Tibial nerve (tissue), 4 donors: Measurements from ENCODE around the gene CCDC85B. TPM values are rescaled to one million over a fixed set of nuclear protein-coding genes. Genes with fewer than 3 reads are reported as not detected.

Source experiments
- DNase-seq, 2 donors: peaks; one replicate each; pipeline ENCODE4 v3.0.0-alpha.2; 2019; ENCODE audit warnings: low spot score in 2 of 2
- H3K27ac ChIP-seq, 4 donors: fragments of 200-600 bp; sonication (generic) in 3 of 4; one replicate each; pipeline ENCODE4 v1.5.1; 2017 to 2019; ENCODE audit warnings: mild to moderate bottlenecking in 1 of 4
- H3K27me3 ChIP-seq, 2 donors: fragments of 200-600 bp; sonication (generic) in 1 of 2; one replicate each; pipeline versions ENCODE4 v1.5.1 to v1.6.0; 2017 to 2019
- H3K36me3 ChIP-seq, 3 donors: fragments of 200-600 bp; sonication (generic); one replicate each; pipeline ENCODE4 v1.5.1; 2018 to 2019
- H3K4me1 ChIP-seq, 4 donors: fragments of 200-600 bp; sonication (generic) in 3 of 4; one replicate each; pipeline ENCODE4 v1.5.1; 2017 to 2019
- H3K4me3 ChIP-seq, 4 donors: fragments of 200-600 bp; sonication (generic) in 3 of 4; one replicate each; pipeline ENCODE4 v1.5.1; 2017 to 2019; ENCODE audit warnings: mild to moderate bottlenecking in 1 of 4, moderate library complexity in 1 of 4
- H3K9me3 ChIP-seq, 4 donors: fragments of 200-600 bp; sonication (generic) in 3 of 4; one replicate each; pipeline ENCODE4 v1.5.1; 2017 to 2019
- EP300 ChIP-seq, 2 donors: sonication (generic); formaldehyde crosslinking; IDR thresholded peaks; one replicate each; pipeline ENCODE4 v1.6.1; 2017; ENCODE audit warnings: antibody characterized with exemption in 2 of 2, mild to moderate bottlenecking in 1 of 2
- POLR2A ChIP-seq, 2 donors: fragments of 450-650 bp; IDR thresholded peaks; one replicate each; pipeline ENCODE4 v1.6.1; 2017; ENCODE audit warnings: antibody characterized with exemption in 2 of 2, mild to moderate bottlenecking in 2 of 2, moderate library complexity in 2 of 2
- WGBS, 2 donors: methylation state at CpG; one replicate each; pipeline ENCODE4 v1.1.5; 2018; 5-methylcytosine and 5-hydroxymethylcytosine counted together
- total RNA-seq, 4 donors: library from RNA; depleted of rRNA; stranded (reverse); fragments of >200 nt; gene quantifications; one replicate each; pipeline ENCODE4 v1.1.0, GENCODE V29; 2016
- TF ChIP-seq, protein P1 (sequence below), 5 experiments: fragments of 200-600 bp in 3 of 5; fragments of 450-650 bp in 2 of 5; sonication (generic) in 3 of 5; IDR thresholded peaks; one replicate each; pipeline ENCODE4 v1.5.1; 2016 to 2019; ENCODE audit warnings: antibody characterized with exemption in 5 of 5, mild to moderate bottlenecking in 3 of 5, moderate library complexity in 2 of 5

CCDC85B gene
- total RNA-seq, 4 donors from 2014 or later = 73.0 to 108 (median 89.4) TPM

DNA sequence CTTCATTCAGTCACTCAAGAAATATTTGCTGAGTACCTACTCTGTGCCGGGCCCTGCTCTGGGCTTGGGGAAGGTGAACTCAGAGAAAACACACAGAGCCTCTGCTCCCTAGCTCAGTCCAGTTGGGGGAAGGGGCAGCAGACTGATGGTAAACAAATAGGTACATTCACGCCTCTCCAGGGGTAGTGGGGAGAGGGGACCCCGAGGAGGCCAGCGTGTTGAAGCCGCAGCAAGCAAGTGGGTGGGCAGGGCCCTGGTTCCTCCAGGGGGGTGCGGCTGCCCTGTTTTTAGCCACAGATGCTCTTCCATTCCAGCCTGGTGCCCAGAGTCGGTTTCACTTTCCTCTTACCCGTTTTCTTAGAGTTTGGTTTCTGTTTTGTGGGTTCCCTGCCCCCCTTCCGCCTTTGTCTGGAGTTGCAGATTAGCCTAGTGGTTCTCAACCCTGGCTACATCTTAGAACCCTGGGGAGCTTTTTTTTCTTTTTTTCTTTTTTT lies 37.5 kb downstream of the CCDC85B start:
- DNase-seq = no peak
- TF ChIP-seq POLR2A (IDR thresholded peaks at IDR 0.05) (no peak), EP300 (IDR thresholded peaks at IDR 0.05) (no peak)
- TF ChIP-seq, protein P1, sequence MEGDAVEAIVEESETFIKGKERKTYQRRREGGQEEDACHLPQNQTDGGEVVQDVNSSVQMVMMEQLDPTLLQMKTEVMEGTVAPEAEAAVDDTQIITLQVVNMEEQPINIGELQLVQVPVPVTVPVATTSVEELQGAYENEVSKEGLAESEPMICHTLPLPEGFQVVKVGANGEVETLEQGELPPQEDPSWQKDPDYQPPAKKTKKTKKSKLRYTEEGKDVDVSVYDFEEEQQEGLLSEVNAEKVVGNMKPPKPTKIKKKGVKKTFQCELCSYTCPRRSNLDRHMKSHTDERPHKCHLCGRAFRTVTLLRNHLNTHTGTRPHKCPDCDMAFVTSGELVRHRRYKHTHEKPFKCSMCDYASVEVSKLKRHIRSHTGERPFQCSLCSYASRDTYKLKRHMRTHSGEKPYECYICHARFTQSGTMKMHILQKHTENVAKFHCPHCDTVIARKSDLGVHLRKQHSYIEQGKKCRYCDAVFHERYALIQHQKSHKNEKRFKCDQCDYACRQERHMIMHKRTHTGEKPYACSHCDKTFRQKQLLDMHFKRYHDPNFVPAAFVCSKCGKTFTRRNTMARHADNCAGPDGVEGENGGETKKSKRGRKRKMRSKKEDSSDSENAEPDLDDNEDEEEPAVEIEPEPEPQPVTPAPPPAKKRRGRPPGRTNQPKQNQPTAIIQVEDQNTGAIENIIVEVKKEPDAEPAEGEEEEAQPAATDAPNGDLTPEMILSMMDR (IDR thresholded peaks at IDR 0.05) = no peak
- H3K4me3 ChIP-seq = peak overlapping the region in 2 of 4 donors; percentile 4 to 23
- H3K9me3 ChIP-seq = no peaks in the 10 kb centered on the region
- peak overlapping the region in 3 of 4 donors; percentile 15 to 74 (median 56) for H3K27ac ChIP-seq
- H3K36me3 ChIP-seq = peaks cover 0 to 17% (median 0%) of the 10 kb centered on the region in 3 donors
- H3K27me3 ChIP-seq = no peaks in the 10 kb centered on the region
- no peaks in the 10 kb centered on the region for H3K4me1 ChIP-seq
- WGBS, 2 donors = 45 to 52% methylated on average over 9 of the region's 9 CpGs

DNA sequence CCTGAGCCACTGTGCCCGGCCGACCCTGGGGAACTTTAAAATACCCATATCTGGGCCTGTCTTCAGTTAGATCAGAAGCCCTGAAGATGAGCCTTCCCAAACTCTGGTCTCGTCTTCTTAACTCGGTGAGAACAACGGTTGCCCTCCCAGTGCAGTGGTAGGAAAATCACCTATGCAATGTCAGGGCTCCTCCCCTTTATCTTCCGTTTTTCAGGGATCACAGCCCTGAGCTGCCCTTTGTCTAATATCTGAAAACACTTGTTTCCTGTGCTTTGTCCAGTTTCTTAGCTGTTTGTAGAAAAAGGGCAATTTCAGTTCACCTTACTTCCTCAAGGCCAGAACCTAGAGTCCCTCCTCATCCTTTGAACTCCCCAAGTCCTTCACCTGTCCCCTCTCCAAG lies 38.2 kb downstream of the CCDC85B start:
- H3K9me3 ChIP-seq = no peaks in the 10 kb centered on the region
- no peak overlapping the region for H3K27ac ChIP-seq
- peaks cover 0 to 10% (median 0%) of the 10 kb centered on the region in 3 donors for H3K36me3 ChIP-seq
- TF ChIP-seq, protein P1 (IDR thresholded peaks at IDR 0.05) = no peak
- TF ChIP-seq POLR2A (IDR thresholded peaks at IDR 0.05) (no peak), EP300 (IDR thresholded peaks at IDR 0.05) (no peak)
- no peaks in the 10 kb centered on the region for H3K4me1 ChIP-seq
- DNase-seq = no peak
- 61 to 76% methylated on average over 6 of the region's 6 CpGs for WGBS, 2 donors
- peaks cover 0 to 6% of the 10 kb centered on the region in 2 donors for H3K27me3 ChIP-seq
- H3K4me3 ChIP-seq = no peak overlapping the region

DNA sequence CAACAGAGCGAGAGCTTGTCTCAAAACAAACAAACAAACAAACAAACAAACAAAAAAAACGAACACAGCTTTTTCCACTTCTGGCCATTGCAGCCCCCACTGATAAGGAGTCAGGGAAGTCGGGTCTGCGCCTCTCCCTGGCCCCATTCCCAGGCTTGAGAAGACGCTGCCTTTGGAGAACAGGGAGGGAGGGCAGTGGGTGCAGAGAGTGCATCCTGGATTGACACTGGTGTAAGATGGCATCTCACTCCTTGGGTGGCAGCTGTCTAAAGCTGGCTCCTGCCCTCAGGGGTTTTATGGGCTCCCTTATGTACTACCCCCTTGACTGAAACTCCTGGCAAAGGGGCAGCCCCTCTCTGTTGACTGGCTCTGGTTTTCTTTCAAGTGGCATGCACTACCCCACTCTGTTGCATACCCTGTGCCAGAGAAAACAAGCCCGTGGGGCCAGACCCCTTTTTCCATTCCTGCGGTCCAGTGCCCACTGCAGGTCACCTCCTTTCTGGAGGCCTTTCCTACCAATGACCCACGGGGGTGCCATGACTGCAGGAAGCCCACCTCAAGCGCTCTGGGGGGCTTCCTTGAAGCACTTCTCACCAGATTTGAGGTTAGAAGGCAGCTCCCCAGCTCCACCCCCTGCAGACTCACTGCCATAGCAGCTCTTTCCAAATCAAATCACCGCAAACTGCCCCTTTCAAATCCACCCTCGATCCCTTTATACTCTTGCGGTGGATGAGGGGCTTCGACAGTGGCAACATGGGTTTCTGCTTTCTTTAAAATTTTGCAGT lies 41.5 kb downstream of the CCDC85B start:
- Histone ChIP-seq H3K4me1 (no peaks in the 10 kb centered on the region), H3K27me3 (peaks cover 0 to 7% of the 10 kb centered on the region in 2 donors), H3K4me3 (no peak overlapping the region), H3K27ac (no peak overlapping the region), H3K36me3 (no peaks in the 10 kb centered on the region), H3K9me3 (no peaks in the 10 kb centered on the region)
- no peak for TF ChIP-seq EP300 (IDR thresholded peaks at IDR 0.05)
- TF ChIP-seq, protein P1 (IDR thresholded peaks at IDR 0.05) = no peak
- no peak for TF ChIP-seq POLR2A (IDR thresholded peaks at IDR 0.05)
- no peak for DNase-seq
- WGBS, 2 donors = 64 to 69% methylated on average over 13 of the region's 13 CpGs

DNA sequence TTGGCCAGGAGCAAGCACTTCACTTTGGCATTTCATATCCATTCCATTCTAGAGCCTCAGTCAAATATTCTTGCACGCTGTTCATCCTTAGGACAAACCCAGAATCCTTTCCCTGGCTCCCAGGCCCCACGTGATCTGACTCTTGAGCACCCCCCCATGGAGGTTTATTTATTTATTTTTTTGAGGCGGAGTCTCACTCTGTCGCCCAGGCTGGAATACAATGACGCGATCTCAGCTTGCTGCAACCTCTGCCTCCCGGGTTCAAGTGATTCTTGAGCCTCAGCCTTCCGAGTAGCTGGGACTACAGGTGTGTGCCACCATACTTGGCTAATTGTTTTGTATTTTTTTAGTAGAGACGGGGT lies 42.1 kb downstream of the CCDC85B start:
- Histone ChIP-seq H3K27me3 (peaks cover 0 to 10% of the 10 kb centered on the region in 2 donors), H3K27ac (no peak overlapping the region), H3K9me3 (no peaks in the 10 kb centered on the region), H3K4me3 (no peak overlapping the region), H3K4me1 (no peaks in the 10 kb centered on the region), H3K36me3 (no peaks in the 10 kb centered on the region)
- no peak for DNase-seq
- 32 to 41% methylated on average over 9 of the region's 9 CpGs for WGBS, 2 donors
- TF ChIP-seq EP300 (IDR thresholded peaks at IDR 0.05) = no peak
- TF ChIP-seq POLR2A (IDR thresholded peaks at IDR 0.05) = no peak
- TF ChIP-seq, protein P1 (IDR thresholded peaks at IDR 0.05) = no peak

DNA sequence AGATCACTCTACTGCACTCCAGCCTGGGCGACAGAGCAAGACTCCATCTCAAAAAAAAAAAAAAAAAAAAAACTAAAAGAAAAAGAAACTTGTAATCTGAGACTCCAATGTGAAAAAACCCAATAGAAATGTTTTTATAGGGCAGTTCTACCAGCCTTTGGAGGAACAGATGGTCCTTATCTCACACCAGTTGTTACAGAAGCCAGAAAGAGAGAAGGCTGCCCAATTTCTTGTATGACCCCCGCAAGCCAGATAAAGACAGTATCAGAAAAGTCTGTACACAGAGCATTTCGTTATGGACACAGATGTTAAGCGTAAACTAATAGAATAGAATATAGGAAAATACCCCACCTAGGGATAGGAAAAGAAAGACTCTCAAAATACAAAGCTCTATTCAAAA lies 43.5 kb downstream of the CCDC85B start:
- Histone ChIP-seq H3K27ac (no peak overlapping the region), H3K4me1 (no peaks in the 10 kb centered on the region), H3K4me3 (no peak overlapping the region), H3K9me3 (no peaks in the 10 kb centered on the region), H3K27me3 (peaks cover 0 to 14% of the 10 kb centered on the region in 2 donors), H3K36me3 (no peaks in the 10 kb centered on the region)
- 65 to 67% methylated on average over 4 of the region's 4 CpGs for WGBS, 2 donors
- no peak for DNase-seq
- TF ChIP-seq, protein P1 (IDR thresholded peaks at IDR 0.05) = no peak
- TF ChIP-seq POLR2A (IDR thresholded peaks at IDR 0.05) (no peak), EP300 (IDR thresholded peaks at IDR 0.05) (no peak)
